Endothelial cell (in vitro differentiated cells): ENCODE data around the gene CKS1B. TPM values are rescaled to one million over a fixed set of nuclear protein-coding genes. Genes with fewer than 3 reads are reported as not detected.

Experiments
- DNase-seq: peaks from one replicate; pipeline ENCODE4 v3.0.0; 2021; ENCODE audit warnings: low spot score
- H3K27ac Mint-ChIP-seq: one replicate; pipeline ENCODE4 v1.8.0; 2021; ENCODE audit warnings: mixed read lengths, inconsistent platforms; ENCODE audit not compliant: unreplicated experiment
- H3K27me3 Mint-ChIP-seq: one replicate; pipeline ENCODE4 v1.8.0; 2021; ENCODE audit warnings: mild to moderate bottlenecking, moderate library complexity, mixed read lengths, inconsistent platforms; ENCODE audit not compliant: unreplicated experiment
- H3K36me3 Mint-ChIP-seq: one replicate; pipeline ENCODE4 v1.8.0; 2021; ENCODE audit warnings: mild to moderate bottlenecking, low read depth, mixed read lengths, inconsistent platforms; ENCODE audit not compliant: unreplicated experiment
- H3K4me1 Mint-ChIP-seq: one replicate; pipeline ENCODE4 v1.8.0; 2021; ENCODE audit warnings: mild to moderate bottlenecking, mixed read lengths, inconsistent platforms; ENCODE audit not compliant: unreplicated experiment
- H3K4me3 Mint-ChIP-seq: one replicate; pipeline ENCODE4 v1.8.0; 2021; ENCODE audit warnings: mild to moderate bottlenecking, mixed read lengths, inconsistent platforms; ENCODE audit not compliant: unreplicated experiment
- H3K9me3 Mint-ChIP-seq: one replicate; pipeline ENCODE4 v1.8.0; 2021; ENCODE audit warnings: mixed read lengths, inconsistent platforms; ENCODE audit not compliant: unreplicated experiment
- long read RNA-seq: library from polyadenylated mRNA; unstranded; transcript quantifications from one replicate; pipeline ENCODE4 v2.0.0, GENCODE V29; 2020; ENCODE audit not compliant: unreplicated experiment
- total RNA-seq: library from RNA; stranded (reverse); fragmentation: NEBNext Ultra II Directional; extraction: Animal tissue kit (Norgen Biotek cat#: 25700); gene quantifications from one replicate; pipeline ENCODE4 v1.2.1, GENCODE V29; 2021; ENCODE audit not compliant: unreplicated experiment
- TF ChIP-seq, protein P1 (sequence below): fragments of 200-600 bp; sonication (generic); IDR thresholded peaks from one replicate; pipeline ENCODE4 v1.5.0; 2021; ENCODE audit warnings: antibody characterized with exemption; ENCODE audit not compliant: unreplicated experiment

Gene CKS1B
- total RNA-seq, result 48.3 TPM
- long read RNA-seq, transcript CKS1B-204 (2 exons, 1,166 nt), result minor isoform, 9 of 37 reads
- long read RNA-seq, transcript CKS1B-201 (3 exons, 759 nt), result major isoform, 27 of 37 reads
- long read RNA-seq, partial matches to known transcripts, result 0 of 37 reads
- long read RNA-seq, other reads (novel, unspliced or antisense), result 1 of 37 reads

DNA sequence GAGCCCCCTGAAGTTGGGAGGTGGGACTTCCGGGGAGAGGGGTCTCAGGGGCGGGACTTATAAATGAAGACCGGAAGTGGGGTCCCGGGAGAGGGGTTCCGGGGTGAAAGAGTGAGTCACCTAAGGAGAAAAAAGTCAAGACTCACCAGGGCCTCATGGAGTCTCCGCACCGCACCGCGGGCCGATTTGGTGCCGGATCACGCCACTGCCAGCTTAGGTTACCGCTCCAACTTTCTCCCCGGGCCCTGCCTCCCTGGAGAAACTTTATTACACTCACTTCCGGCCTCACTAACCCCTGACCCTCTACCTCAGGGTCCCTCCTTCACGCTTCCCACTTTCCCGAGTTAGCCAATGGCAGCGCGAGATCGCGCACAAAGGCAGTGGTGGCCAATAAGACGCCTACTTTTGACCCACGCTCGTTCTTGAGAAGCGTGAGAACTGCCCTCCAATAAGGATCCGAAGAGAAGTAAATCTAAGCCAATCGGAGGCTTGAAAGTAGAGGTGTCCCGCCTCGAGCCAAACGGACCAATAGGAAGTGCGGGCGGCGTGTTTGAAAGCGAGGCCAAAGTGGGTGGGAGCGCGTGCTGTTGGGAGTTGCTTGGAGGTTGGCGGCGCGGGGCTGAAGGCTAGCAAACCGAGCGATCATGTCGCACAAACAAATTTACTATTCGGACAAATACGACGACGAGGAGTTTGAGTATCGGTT lies at the start of gene CKS1B:
Gene CKS1B, plus strand, starts transcription at position 580 of the 706 bp plus-strand sequence. Its CDS starts 65 bp downstream, at position 645.
- Mint-ChIP-seq H3K4me1 (peaks cover 27% of the 10 kb centered on the region), H3K27me3 (peaks cover 23% of the 10 kb centered on the region), H3K36me3 (peaks cover 18% of the 10 kb centered on the region), H3K27ac (no peak within 1 kb of the TSS), H3K9me3 (no peaks in the 10 kb centered on the region), H3K4me3 (no peak within 1 kb of the TSS)
- TF ChIP-seq, protein P1, sequence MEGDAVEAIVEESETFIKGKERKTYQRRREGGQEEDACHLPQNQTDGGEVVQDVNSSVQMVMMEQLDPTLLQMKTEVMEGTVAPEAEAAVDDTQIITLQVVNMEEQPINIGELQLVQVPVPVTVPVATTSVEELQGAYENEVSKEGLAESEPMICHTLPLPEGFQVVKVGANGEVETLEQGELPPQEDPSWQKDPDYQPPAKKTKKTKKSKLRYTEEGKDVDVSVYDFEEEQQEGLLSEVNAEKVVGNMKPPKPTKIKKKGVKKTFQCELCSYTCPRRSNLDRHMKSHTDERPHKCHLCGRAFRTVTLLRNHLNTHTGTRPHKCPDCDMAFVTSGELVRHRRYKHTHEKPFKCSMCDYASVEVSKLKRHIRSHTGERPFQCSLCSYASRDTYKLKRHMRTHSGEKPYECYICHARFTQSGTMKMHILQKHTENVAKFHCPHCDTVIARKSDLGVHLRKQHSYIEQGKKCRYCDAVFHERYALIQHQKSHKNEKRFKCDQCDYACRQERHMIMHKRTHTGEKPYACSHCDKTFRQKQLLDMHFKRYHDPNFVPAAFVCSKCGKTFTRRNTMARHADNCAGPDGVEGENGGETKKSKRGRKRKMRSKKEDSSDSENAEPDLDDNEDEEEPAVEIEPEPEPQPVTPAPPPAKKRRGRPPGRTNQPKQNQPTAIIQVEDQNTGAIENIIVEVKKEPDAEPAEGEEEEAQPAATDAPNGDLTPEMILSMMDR, result no peak
- DNase-seq, result peak; percentile 91

DNA sequence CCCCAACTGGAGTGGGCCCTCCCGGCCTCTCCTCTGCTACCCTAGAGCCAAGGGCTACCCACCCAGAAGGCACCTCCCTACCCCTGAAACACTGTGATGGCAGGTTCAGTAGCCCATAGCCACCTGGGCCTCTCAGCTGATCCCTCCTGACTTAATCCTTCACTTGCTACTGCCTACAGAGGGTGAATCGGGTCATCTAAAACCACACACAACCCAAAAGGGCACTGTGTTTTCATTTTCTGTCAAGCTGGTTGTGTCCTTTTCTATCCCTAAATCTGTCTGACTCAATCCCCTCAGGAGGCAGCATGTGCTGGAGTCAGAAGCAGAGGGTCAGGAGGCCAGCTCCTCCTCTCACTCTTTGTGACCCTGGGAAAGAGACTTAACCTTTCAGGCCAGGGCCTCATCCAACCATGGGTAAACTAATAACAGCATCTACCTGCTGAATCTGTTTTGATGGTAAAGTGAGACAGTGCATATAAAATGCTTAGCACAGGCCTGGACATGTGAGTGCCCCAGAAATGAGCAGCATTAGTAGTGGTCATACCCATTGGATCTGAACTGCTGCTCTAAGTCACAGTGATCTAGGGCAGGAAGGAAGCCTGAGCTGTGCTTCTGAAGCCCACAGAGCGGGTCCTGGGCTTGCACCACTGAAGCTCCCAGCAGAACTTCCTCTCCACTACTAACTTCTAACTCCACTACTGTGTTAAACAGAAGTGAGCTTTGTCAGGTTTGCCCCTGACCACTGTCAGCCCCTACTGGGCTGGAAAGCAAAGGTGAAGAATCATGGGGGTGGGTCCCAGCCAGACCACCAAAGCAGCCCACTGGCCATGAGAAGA lies 48.9 kb upstream of the CKS1B start:
- Mint-ChIP-seq H3K27me3 (peaks cover 3% of the 10 kb centered on the region), H3K9me3 (no peaks in the 10 kb centered on the region), H3K27ac (no peak overlapping the region), H3K36me3 (peaks cover 22% of the 10 kb centered on the region), H3K4me1 (peaks cover 3% of the 10 kb centered on the region), H3K4me3 (no peak overlapping the region)
- TF ChIP-seq, protein P1, result no peak
- no peak for DNase-seq

DNA sequence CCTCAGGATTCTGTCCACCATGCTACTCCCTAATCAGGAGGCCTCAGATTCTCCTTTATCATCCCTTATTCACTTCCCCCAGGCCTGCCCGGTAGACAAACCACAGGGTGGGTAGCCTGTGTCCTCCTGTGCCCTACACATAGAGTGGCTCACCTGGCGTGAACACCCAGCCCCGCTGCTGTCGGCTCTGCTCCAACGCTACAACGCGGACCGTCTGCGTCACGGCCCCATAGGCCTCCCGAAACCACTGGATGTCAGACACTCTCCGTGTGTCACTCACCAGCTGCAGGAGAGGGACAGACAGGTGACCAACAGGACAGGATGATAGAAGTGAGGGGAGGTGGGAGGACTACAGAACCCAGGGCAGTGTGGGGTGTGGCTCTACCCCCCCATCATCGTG lies 48.3 kb upstream of the CKS1B start:
- TF ChIP-seq, protein P1, result no peak
- Mint-ChIP-seq H3K27ac (no peak overlapping the region), H3K9me3 (no peaks in the 10 kb centered on the region), H3K27me3 (peaks cover 3% of the 10 kb centered on the region), H3K4me3 (no peak overlapping the region), H3K36me3 (peaks cover 22% of the 10 kb centered on the region), H3K4me1 (peaks cover 3% of the 10 kb centered on the region)
- no peak for DNase-seq

DNA sequence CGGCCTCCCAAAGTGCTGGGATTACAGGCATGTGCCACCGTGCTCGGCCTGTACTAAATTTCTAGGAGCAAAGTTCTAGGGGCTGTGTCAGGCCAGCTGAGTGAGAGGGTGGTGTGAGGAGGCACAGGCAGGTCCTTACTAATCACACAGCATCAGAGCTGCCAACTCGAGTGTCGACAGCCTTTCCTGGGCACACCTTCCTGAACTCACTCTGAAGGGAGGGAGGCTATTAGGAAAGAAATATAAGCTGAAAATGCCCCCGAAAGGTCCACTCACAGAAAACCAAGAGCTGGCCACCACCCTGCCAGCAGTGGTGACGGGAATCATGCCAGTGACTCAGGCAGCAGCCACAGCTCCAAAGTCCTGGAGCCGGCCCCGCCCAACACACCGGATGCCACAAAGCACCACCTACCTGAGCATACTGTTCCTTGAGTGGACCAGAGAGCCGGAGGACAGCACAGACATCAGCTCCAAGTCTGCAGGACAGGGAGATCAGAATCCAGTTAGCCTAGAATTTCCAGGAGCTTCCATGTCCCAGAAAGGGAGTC lies 42.5 kb upstream of the CKS1B start:
- TF ChIP-seq, protein P1, result no peak
- Mint-ChIP-seq H3K9me3 (no peaks in the 10 kb centered on the region), H3K36me3 (peaks cover 9% of the 10 kb centered on the region), H3K27ac (no peak overlapping the region), H3K27me3 (peaks cover 10% of the 10 kb centered on the region), H3K4me1 (peaks cover 9% of the 10 kb centered on the region), H3K4me3 (no peak overlapping the region)
- DNase-seq, result no peak
